SK-N-SH treated with all-trans-retinoic acid at 6 μM for 48 hours (cell line): ENCODE data around the gene SLC25A18.
"Not testable (repeated sequence)": the region's sequence is repeated elsewhere in the genome, so short reads cannot be mapped to it uniquely, and the experiment has no call there.

Source experiments
- ATAC-seq: fragments of 200-7000 bp; cut with Tn5 transposase; 3 replicates; pipeline ENCODE4 v1.9.1; 2020; ENCODE audit warnings: mild to moderate bottlenecking, moderate library complexity
- ARNTL ChIP-seq: fragments of 450-650 bp; formaldehyde crosslinking; IDR thresholded peaks from 2 replicates; pipeline ENCODE4 v1.5.0; 2020; ENCODE audit warnings: low read depth, mild to moderate bottlenecking, moderate library complexity, borderline replicate concordance
- BACH2 ChIP-seq: fragments of 250-450 bp; sonication (Bioruptor Pico); IDR thresholded peaks from 2 replicates; pipeline ENCODE4 v1.9.0; 2021; ENCODE audit warnings: mild to moderate bottlenecking, borderline replicate concordance
- CREB5 ChIP-seq: fragments of 250-450 bp; sonication (Bioruptor Pico); IDR thresholded peaks from 2 replicates; pipeline ENCODE4 v1.5.1; 2020; ENCODE audit warnings: low read depth, mild to moderate bottlenecking, moderate library complexity
- CSDC2 ChIP-seq: fragments of 250-450 bp; sonication (Bioruptor Pico); IDR thresholded peaks from 2 replicates; pipeline ENCODE4 v1.5.0; 2020; ENCODE audit warnings: mild to moderate bottlenecking, moderate library complexity
- CSRNP3 ChIP-seq: fragments of 250-450 bp; sonication (Bioruptor Pico); IDR thresholded peaks from 2 replicates; pipeline ENCODE4 v1.5.1; 2021; ENCODE audit warnings: mild to moderate bottlenecking, moderate library complexity
- ESRRG ChIP-seq: fragments of 250-450 bp; sonication (Bioruptor Pico); IDR thresholded peaks from 2 replicates; pipeline ENCODE4 v1.6.1; 2021; ENCODE audit warnings: mild to moderate bottlenecking
- GLIS3 ChIP-seq: fragments of 250-450 bp; sonication (Bioruptor Pico); IDR thresholded peaks from 2 replicates; pipeline ENCODE4 v1.5.0; 2020; ENCODE audit warnings: mild to moderate bottlenecking, moderate library complexity
- OSR1 ChIP-seq: fragments of 250-450 bp; sonication (Bioruptor Pico); IDR thresholded peaks from 2 replicates; pipeline ENCODE4 v1.8.0; 2022; ENCODE audit warnings: moderate library complexity, mild to moderate bottlenecking, inconsistent platforms
- PATZ1 ChIP-seq: fragments of 250-450 bp; sonication (Bioruptor Pico); IDR thresholded peaks from 2 replicates; pipeline ENCODE4 v1.8.0; 2020; ENCODE audit warnings: mild to moderate bottlenecking, moderate library complexity, borderline replicate concordance
- POU6F1 ChIP-seq: fragments of 250-450 bp; sonication (Bioruptor Pico); IDR thresholded peaks from 2 replicates; pipeline ENCODE4 v1.8.0; 2021; ENCODE audit warnings: low read depth, mild to moderate bottlenecking, moderate library complexity, borderline replicate concordance
- PPARA ChIP-seq: fragments of 250-450 bp; sonication (Bioruptor Pico); IDR thresholded peaks from 2 replicates; pipeline ENCODE4 v1.5.0; 2020; ENCODE audit warnings: mild to moderate bottlenecking, borderline replicate concordance
- RARB ChIP-seq: fragments of 250-450 bp; sonication (Bioruptor Pico); IDR thresholded peaks from 2 replicates; pipeline ENCODE4 v1.8.0; 2021; ENCODE audit warnings: mild to moderate bottlenecking, moderate library complexity
- SNAI2 ChIP-seq: fragments of 250-450 bp; sonication (Bioruptor Pico); IDR thresholded peaks from 2 replicates; pipeline ENCODE4 v1.5.0; 2020; ENCODE audit warnings: mild to moderate bottlenecking, moderate library complexity
- TOX ChIP-seq: fragments of 250-450 bp; sonication (Bioruptor Pico); IDR thresholded peaks from 2 replicates; pipeline ENCODE4 v1.8.0; 2021; ENCODE audit warnings: mild to moderate bottlenecking, moderate library complexity, borderline replicate concordance
- TSHZ2 ChIP-seq: fragments of 250-450 bp; sonication (Bioruptor Pico); IDR thresholded peaks from 2 replicates; pipeline ENCODE4 v1.5.0; 2020; ENCODE audit warnings: mild to moderate bottlenecking, moderate library complexity
- ZC3H10 ChIP-seq: fragments of 250-450 bp; sonication (Bioruptor Pico); IDR thresholded peaks from 2 replicates; pipeline ENCODE4 v1.5.1; 2021; ENCODE audit warnings: mild to moderate bottlenecking, moderate library complexity
- ZFP3 ChIP-seq: fragments of 250-450 bp; sonication (Bioruptor Pico); IDR thresholded peaks from 2 replicates; pipeline ENCODE4 v1.5.0; 2020; ENCODE audit warnings: mild to moderate bottlenecking, moderate library complexity
- ZFP30 ChIP-seq: fragments of 450-650 bp; formaldehyde crosslinking; IDR thresholded peaks from 2 replicates; pipeline ENCODE4 v1.5.0; 2022; ENCODE audit warnings: mild to moderate bottlenecking, moderate library complexity
- ZNF565 ChIP-seq: fragments of 450-650 bp; formaldehyde crosslinking; conservative IDR thresholded peaks from 2 replicates; pipeline ENCODE4 v1.5.0; 2020; ENCODE audit warnings: low read depth, mild to moderate bottlenecking, moderate library complexity
- ZNF70 ChIP-seq: fragments of 450-650 bp; formaldehyde crosslinking; IDR thresholded peaks from 2 replicates; pipeline ENCODE4 v1.5.0; 2020; ENCODE audit warnings: mild to moderate bottlenecking, moderate library complexity
- ZNF8 ChIP-seq: fragments of 450-650 bp; formaldehyde crosslinking; IDR thresholded peaks from 2 replicates; pipeline ENCODE4 v1.5.0; 2020; ENCODE audit warnings: mild to moderate bottlenecking, moderate library complexity

SLC25A18 gene

GRCh38 chr22:17514084-17514483 lies 49.2 kb upstream of the SLC25A18 start:
- no peak for ATAC-seq
- TF ChIP-seq TOX (CRISPR knock-in tag) = no peak
- TF ChIP-seq OSR1 (CRISPR knock-in tag) = no peak
- TF ChIP-seq CSRNP3 = no peak
- no peak for TF ChIP-seq TSHZ2 (CRISPR knock-in tag)
- TF ChIP-seq POU6F1 = no peak
- TF ChIP-seq CSDC2 (CRISPR knock-in tag) = no peak
- no peak for TF ChIP-seq SNAI2 (CRISPR knock-in tag)
- no peak for TF ChIP-seq BACH2 (CRISPR knock-in tag)
- no peak for TF ChIP-seq ZFP3 (CRISPR knock-in tag)
- TF ChIP-seq ZNF8 (CRISPR knock-in tag) = no peak
- no peak for TF ChIP-seq ESRRG
- TF ChIP-seq PATZ1 (CRISPR knock-in tag) = no peak
- no peak for TF ChIP-seq ZNF565 (CRISPR knock-in tag)
- no peak for TF ChIP-seq PPARA
- no peak for TF ChIP-seq ZNF70 (CRISPR knock-in tag)

GRCh38 chr22:17518406-17518805 lies 44.9 kb upstream of the SLC25A18 start:
- TF ChIP-seq ESRRG = no peak
- TF ChIP-seq GLIS3 (CRISPR knock-in tag) = no peak
- no peak for TF ChIP-seq ZNF565 (CRISPR knock-in tag)
- no peak for TF ChIP-seq ZC3H10 (CRISPR knock-in tag)
- no peak for TF ChIP-seq CSDC2 (CRISPR knock-in tag)
- no peak for TF ChIP-seq BACH2 (CRISPR knock-in tag)
- no peak for TF ChIP-seq ZFP3 (CRISPR knock-in tag)
- no peak for ATAC-seq

GRCh38 chr22:17521971-17522370 lies 41.3 kb upstream of the SLC25A18 start:
- not testable (repeated sequence) for ATAC-seq

- ATAC-seq = no peak
- TF ChIP-seq SNAI2 (CRISPR knock-in tag) (no peak), ZNF8 (CRISPR knock-in tag) (no peak), ZNF565 (CRISPR knock-in tag) (no peak), POU6F1 (no peak), RARB (no peak)
Measured at GRCh38 chr22:17523925-17524324, 39.4 kb upstream of the SLC25A18 start.

GRCh38 chr22:17536269-17536668 lies 27.0 kb upstream of the SLC25A18 start:
- ATAC-seq = peak; percentile 64
- TF ChIP-seq BACH2 (CRISPR knock-in tag) = no peak
- no peak for TF ChIP-seq RARB
- no peak for TF ChIP-seq CREB5 (CRISPR knock-in tag)
- TF ChIP-seq SNAI2 (CRISPR knock-in tag) = no peak
- no peak for TF ChIP-seq ZFP30 (CRISPR knock-in tag)
- no peak for TF ChIP-seq ZC3H10 (CRISPR knock-in tag)
- TF ChIP-seq ZFP3 (CRISPR knock-in tag) = no peak
- TF ChIP-seq GLIS3 (CRISPR knock-in tag) = no peak
- no peak for TF ChIP-seq CSDC2 (CRISPR knock-in tag)
- no peak for TF ChIP-seq PPARA
- TF ChIP-seq ARNTL (CRISPR knock-in tag) = no peak
